Measurements from ENCODE around the gene SUPT3H.
"Not testable (repeated sequence)": the region's sequence is repeated elsewhere in the genome, so short reads cannot be mapped to it uniquely, and the experiment has no call there.

SUPT3H gene

GRCh38 chr6:45253453-45253852 lies 124.3 kb downstream of the SUPT3H start:
- no peak for DNase-seq

DNA sequence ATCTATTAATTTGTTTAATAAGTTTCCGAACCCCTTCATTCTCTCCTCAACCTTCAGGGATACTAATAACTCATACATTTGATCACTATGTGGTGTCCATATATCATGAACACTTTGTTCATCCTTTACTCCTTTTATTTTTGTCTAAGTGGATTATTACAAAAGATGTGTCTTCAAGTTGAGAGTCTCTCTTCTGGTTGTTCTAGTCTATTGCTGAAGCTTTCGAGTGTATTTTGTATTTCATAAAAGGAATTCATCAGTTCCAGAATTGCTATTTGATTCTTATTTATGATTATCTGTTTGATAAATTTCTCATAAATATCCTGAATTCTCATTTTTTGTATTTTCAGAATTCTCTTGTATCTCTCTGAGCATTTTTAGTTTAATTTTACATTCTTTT lies 146.1 kb downstream of the SUPT3H start:
- DNase-seq: no peak

GRCh38 chr6:45229416-45229815 lies 148.3 kb downstream of the SUPT3H start:
- DNase-seq: no peak

DNA sequence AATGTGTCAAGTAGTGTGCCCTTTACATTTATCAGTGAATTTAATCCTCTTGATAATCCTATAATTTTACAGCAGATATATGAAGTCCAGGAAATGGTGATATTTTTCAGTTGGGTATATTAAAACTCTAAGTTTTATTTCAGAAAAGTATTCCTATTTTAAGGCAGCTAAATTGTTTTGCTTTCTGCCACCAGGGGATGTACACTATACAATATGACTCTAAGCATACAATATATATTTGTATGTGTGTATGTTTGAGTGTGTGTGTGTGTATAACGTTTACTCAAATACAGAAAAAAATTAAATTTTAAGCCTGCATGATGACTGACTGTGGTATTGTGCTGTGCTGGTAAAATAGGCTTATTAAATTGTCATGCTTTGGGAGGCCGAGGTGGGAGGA lies 151.7 kb downstream of the SUPT3H start:
- no peak for DNase-seq

GRCh38 chr6:45222380-45222779 lies 155.4 kb downstream of the SUPT3H start:
- no peak for DNase-seq

GRCh38 chr6:45215759-45216158 lies 162.0 kb downstream of the SUPT3H start:
- DNase-seq: no peak

DNA sequence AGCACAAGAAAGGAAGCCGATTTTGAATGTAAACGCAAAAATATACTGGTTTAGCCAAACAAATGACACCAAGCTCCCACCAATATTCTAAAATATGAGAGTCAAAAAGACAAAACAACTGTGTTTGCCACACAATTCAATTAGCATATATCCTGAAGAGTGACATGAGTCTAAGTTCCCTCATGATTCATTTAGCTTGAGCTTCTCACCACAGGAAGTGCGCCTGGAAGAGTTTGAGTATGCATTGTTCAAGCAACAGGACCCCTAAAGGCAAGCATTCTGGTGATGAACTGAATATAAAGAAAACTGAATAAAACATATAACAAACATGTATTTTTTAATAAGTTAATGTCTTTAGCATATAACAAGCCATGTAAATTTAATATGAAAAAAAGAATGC lies 164.8 kb downstream of the SUPT3H start:
- no peak for DNase-seq

GRCh38 chr6:45209762-45210161 lies 168.0 kb downstream of the SUPT3H start:
- no peak for DNase-seq

DNA sequence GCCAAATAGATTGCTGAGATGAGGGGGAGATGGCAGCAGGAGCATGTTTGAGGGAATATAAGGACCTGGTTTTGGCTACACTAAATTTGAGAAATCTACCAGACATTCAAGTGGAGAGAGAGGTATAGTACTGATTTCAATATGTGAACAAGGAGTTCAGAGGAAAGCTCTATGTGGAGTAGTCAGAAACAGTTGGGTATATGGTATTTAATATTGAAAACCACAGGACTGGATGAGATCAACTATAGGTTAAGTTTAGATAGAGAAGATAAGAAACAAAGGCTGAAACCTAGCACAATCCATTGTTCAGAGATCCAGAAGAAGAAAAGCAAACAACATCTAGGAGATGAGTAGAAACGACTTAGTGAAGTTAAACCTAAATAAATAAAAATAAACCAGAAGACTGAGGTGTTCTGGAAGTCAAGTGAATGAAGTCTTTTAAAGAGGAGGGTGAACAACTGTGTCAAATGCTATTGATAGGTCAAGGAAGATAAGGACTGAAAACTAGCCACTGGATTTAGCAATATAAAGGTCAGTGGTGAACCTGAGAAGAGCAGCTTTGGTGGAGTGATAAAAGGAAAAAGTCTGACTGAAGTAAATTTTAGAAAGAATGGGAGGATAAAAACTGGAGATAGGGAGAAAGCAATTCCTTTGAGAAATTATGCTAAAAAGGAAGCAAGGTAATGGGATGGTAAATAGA lies 170.8 kb downstream of the SUPT3H start:
- DNase-seq: no peak

DNA sequence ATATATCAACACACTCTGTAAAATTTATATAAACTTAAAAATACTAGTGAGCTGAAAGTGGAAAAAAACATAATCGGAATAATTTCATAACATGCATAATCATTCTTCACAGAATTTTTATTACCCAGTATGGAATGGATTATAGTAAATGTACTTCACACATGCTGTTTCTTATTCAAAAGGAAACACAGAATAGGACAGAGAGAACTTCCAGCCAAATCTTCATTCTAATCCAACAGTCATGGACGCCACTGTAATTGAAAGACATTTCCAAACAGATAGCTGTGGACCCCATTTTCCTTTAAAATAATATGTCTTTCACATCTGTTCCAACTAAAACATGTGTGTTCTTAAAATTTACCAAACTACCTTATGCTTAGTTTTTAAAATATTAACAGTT lies 176.2 kb downstream of the SUPT3H start:
- DNase-seq: no peak

GRCh38 chr6:45200510-45200909 lies 177.2 kb downstream of the SUPT3H start:
- no peak for DNase-seq

GRCh38 chr6:45199554-45199953 lies 178.2 kb downstream of the SUPT3H start:
- DNase-seq: no peak

DNA sequence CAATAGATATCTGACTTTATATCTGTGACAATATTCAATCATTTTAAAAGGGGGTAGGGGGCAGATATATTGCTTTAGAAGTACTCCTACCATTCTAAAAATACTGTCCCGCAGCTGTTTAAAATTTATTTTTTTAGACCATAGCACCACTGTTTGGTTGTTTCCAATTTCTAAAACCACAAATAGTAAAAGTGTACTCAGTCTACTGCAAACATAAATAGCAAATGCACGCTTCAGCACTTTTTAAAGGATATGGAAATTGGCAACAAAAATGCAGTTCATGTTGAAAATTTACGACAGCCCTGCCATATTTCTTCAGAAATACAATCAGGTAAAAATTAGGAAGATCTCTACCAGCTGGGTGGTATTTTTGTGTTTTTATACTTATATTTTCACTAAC lies 181.6 kb downstream of the SUPT3H start:
- no peak for DNase-seq

DNA sequence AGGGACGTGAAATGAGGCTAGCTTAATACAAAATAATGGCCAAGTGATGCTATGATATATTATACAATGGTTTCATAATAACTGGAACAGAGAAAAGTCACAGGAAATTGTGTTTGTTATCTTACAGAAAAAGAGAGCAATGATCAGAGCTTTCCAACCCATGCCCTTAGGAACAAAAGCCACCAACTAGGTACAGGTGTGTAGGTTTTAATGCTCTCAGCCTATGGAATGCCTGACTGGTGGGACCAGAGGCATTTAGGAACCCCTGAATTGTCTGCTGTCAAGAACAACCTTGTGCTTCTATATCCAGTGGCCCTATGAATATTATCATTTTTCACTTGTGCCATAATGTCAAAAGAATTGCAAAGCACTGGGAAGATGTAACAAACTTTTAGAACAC lies 182.6 kb downstream of the SUPT3H start:
- DNase-seq: no peak

DNA sequence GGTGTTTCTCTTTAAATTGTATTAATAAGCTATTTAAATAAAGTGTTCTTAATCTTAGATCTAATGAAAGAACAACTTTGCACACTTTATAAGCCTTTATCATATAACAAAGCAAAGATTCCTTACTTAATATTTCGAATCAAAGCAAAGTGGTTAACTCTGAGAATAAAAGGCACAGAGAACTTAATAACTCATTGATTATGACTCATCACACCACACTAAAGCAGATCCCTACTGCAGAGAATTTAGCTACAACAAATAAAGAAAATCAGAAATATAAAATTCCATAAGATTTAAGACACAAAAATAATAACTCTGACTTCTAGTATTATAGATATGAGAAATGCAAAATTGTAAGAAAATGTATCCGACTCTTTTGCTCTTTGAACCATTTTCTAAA lies 185.2 kb downstream of the SUPT3H start:
- DNase-seq: no peak

DNA sequence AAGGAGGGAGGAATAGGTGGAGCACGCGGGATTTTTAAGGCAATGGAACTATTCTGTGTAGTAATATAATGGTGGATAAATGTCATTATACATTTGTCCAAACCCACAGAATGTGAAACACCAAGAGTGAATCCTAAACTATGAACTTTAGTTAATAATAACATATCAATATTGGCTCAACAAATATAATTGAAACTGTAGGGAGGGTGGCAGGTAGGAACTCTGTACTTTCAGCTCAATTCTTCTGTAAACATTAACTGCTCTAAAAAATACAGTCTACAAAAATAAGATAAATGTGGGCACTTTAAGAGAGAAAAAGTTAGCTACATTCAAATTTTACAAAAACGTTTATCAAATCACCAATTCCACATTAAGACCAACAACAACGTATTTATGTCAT lies 186.3 kb downstream of the SUPT3H start:
- no peak for DNase-seq

- no peak for DNase-seq
Observed at GRCh38 chr6:45187836-45188235, 189.9 kb downstream of the SUPT3H start.

- DNase-seq: no peak
Observed at GRCh38 chr6:45185403-45186251, 192.1 kb downstream of the SUPT3H start.

DNA sequence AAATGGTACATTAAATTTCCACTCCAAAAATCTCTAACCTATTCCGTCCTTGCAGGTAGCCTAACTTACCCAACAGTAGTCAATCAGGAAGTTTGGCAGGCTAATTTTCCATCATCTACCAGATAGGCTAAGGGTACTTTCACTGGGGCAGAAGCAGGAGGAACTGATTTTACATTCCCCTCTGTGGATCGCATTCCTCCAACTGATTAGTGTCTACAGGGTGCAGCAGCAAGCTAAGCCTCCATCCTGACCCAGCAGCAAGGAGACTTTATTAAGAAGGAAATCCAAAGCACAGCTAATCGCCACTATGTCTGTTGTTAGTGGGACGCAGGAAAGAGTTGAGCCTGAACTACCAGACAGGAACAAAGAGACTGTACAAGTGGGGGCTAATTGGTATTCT lies 192.8 kb downstream of the SUPT3H start:
- no peak for DNase-seq

DNA sequence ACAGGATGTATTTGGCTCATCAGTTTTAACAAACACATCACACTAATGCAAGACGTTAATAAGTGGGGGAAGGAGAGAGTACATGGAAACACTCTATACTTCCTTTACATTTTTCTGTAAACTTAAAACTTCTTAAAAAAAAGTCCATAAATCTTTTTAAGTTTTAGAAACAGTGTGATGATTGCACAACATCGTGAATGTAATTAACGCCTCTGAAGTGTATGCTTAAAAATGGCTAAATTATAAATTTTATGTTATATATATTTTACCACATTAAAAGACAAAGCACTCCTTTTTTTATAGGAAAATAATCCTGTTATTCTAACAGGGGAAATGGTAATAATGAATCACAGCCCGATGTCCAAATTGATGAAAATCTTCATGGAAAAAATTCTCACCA lies 193.7 kb downstream of the SUPT3H start:
- DNase-seq: no peak

- DNase-seq: not testable (repeated sequence)
Observed at GRCh38 chr6:45176373-45176772, 201.4 kb downstream of the SUPT3H start.

- no peak for DNase-seq
Observed at GRCh38 chr6:45175272-45175671, 202.5 kb downstream of the SUPT3H start.

GRCh38 chr6:45174045-45174444 lies 203.7 kb downstream of the SUPT3H start:
- DNase-seq: no peak

- DNase-seq: no peak
Observed at GRCh38 chr6:45171380-45171779, 206.4 kb downstream of the SUPT3H start.

DNA sequence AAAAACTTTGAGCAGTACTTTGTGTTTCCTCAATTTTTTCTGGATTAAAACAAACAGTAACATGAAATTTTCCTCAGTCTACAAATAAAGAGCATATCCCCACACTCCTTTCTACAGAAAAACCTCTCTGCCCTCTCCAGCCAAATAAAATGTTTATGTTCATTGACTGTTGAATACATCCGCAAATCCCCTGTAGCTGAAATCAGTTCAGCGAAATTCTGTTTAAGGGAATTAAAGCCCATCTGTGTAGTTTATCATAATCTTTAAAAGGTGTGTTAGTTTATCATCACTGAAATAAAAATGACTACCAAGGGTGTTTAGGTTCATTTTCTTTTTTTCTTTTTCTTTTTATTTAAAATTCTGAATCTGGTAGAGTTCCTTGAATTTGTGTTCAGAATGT lies 207.4 kb downstream of the SUPT3H start:
- no peak for DNase-seq

Measured in SHP77 treated with DMSO at 0.1 percent for 48 hours (cell line).